Breast epithelium (tissue), 3 donors: Measurements from ENCODE around the gene MOGAT3.

Experiments used
- POLR2A ChIP-seq: fragments of 450-650 bp; IDR thresholded peaks from one replicate; pipeline ENCODE4 v1.6.1; 2016; ENCODE audit warnings: antibody characterized with exemption, mild to moderate bottlenecking, moderate library complexity
- TF ChIP-seq, protein P1 (sequence below), 3 donors: fragments of 450-650 bp; IDR thresholded peaks; one replicate each; pipeline ENCODE4 v1.5.1; 2016 to 2017; ENCODE audit warnings: antibody characterized with exemption in 3 of 3, mild to moderate bottlenecking in 3 of 3, moderate library complexity in 3 of 3

DNA sequence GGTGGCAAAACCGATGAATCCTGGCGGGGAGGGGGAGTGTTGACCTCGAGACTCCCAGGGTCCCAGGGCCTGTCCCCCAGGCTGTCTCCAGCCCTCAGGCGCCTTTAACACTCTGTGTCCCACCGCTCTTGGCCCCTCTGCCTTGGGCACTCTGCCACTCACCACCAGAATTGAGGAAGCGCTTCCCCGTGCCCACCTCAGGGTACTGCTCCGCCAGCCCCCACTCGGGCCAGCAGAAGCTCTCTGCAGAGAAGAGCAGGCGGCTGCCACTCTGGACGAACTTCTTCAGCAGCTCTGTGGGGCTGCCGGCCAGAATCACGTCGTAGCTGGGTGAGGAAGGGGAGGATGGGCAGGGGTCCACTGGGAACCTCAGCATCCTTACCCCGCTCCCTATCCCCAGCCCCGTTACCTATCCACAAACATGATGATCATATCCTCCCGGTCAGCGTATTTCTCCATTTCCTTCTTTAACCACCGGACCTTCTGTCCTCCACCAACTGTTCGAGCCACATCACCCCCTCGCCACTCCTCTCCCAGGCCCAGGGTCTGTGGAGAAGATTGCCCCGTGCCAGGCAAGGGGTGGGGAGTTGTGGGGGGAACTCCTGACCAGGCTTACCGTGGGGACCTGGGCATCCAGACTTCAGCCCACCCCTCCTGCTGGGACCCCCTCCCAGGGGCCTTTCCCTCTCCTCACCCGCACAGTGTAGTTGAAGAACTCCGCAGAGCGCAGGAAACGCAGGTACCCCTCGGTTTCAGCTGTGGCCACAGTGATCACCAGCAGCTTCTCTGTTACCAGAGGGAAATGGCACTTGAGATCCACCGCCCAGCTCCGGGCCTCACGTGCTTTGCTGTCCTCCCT lies 15.4 kb upstream of the MOGAT3 start:
- TF ChIP-seq POLR2A, result no peak
- TF ChIP-seq, protein P1, sequence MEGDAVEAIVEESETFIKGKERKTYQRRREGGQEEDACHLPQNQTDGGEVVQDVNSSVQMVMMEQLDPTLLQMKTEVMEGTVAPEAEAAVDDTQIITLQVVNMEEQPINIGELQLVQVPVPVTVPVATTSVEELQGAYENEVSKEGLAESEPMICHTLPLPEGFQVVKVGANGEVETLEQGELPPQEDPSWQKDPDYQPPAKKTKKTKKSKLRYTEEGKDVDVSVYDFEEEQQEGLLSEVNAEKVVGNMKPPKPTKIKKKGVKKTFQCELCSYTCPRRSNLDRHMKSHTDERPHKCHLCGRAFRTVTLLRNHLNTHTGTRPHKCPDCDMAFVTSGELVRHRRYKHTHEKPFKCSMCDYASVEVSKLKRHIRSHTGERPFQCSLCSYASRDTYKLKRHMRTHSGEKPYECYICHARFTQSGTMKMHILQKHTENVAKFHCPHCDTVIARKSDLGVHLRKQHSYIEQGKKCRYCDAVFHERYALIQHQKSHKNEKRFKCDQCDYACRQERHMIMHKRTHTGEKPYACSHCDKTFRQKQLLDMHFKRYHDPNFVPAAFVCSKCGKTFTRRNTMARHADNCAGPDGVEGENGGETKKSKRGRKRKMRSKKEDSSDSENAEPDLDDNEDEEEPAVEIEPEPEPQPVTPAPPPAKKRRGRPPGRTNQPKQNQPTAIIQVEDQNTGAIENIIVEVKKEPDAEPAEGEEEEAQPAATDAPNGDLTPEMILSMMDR (IDR thresholded peaks at IDR 0.05), result no peak
